Colonic mucosa (tissue), 4 donors: ENCODE results near the gene FBXL7. TPM values are rescaled to one million over a fixed set of nuclear protein-coding genes. Genes with fewer than 3 reads are reported as not detected.

Source experiments
- DNase-seq: peaks from one replicate; pipeline ENCODE4 v3.0.0-alpha.2; 2020
- H3K27ac ChIP-seq: fragments of 200-600 bp; one replicate; pipeline ENCODE4 v1.8.0; 2021
- H3K27me3 ChIP-seq: fragments of 200-600 bp; one replicate; pipeline ENCODE4 v1.8.0; 2021
- H3K36me3 ChIP-seq: fragments of 200-600 bp; one replicate; pipeline ENCODE4 v1.8.0; 2021
- H3K4me1 ChIP-seq: fragments of 200-600 bp; one replicate; pipeline ENCODE4 v1.8.0; 2021; ENCODE audit warnings: mild to moderate bottlenecking
- H3K4me3 ChIP-seq: fragments of 200-600 bp; one replicate; pipeline ENCODE4 v1.8.0; 2021
- H3K9ac ChIP-seq, 2 donors: one replicate each; pipeline ENCODE4 v1.7.0; 2013; ENCODE audit warnings: control low read depth in 2 of 2, low read depth in 2 of 2, low read length in 2 of 2
- H3K9me3 ChIP-seq: fragments of 200-600 bp; one replicate; pipeline ENCODE4 v1.8.0; 2021
- CTCF ChIP-seq: fragments of 200-600 bp; IDR thresholded peaks from one replicate; pipeline ENCODE4 v1.8.0; 2022; ENCODE audit warnings: antibody characterized with exemption, mild to moderate bottlenecking
- intact Hi-C: fragments of 100-400 bp; cut with DNase I; formaldehyde crosslinking; loops from one replicate; pipeline ENCODE4 v1.14.1; 2022
- total RNA-seq, 2 donors: library from RNA; stranded (reverse); fragmentation: NEBNext Ultra II Directional in 1 of 2; extraction: Animal tissue kit (Norgen Biotek cat#: 25700) in 1 of 2; gene quantifications; one replicate each; pipeline ENCODE4 v1.2.1, GENCODE V29; 2021
- donor health status: healthy.
- donor health status: DM: no; HTN: no; CAD: no.
- donor health status: DM: no; HTN: no; CAD: no.

Gene FBXL7
- total RNA-seq, 2 donors from 2014 or later: 1.6 to 3.0 TPM

GRCh38 chr5:15746833-15747232, 246.9 kb downstream of the FBXL7 start:
- no peak for DNase-seq
- no peak for TF ChIP-seq CTCF
- Histone ChIP-seq H3K4me3 (no peak overlapping the region), H3K27ac (no peak overlapping the region), H3K4me1 (no peaks in the 10 kb centered on the region), H3K27me3 (no peaks in the 10 kb centered on the region), H3K36me3 (no peaks in the 10 kb centered on the region), H3K9ac (no peak overlapping the region), H3K9me3 (no peaks in the 10 kb centered on the region)
- intact Hi-C loops: no loop called here

GRCh38 chr5:15748266-15748665, 248.3 kb downstream of the FBXL7 start:
- no peak for TF ChIP-seq CTCF
- Histone ChIP-seq H3K9ac (no peak overlapping the region), H3K9me3 (no peaks in the 10 kb centered on the region), H3K27me3 (no peaks in the 10 kb centered on the region), H3K4me1 (no peaks in the 10 kb centered on the region), H3K4me3 (no peak overlapping the region), H3K36me3 (no peaks in the 10 kb centered on the region), H3K27ac (no peak overlapping the region)
- no peak for DNase-seq
- intact Hi-C loops: no loop called here

- Histone ChIP-seq H3K4me3 (no peak overlapping the region), H3K27ac (no peak overlapping the region), H3K27me3 (no peaks in the 10 kb centered on the region), H3K36me3 (no peaks in the 10 kb centered on the region), H3K4me1 (no peaks in the 10 kb centered on the region), H3K9me3 (no peaks in the 10 kb centered on the region), H3K9ac (no peak overlapping the region)
- TF ChIP-seq CTCF: no peak
- intact Hi-C loops: no loop called here
- no peak for DNase-seq
Observed at GRCh38 chr5:15752663-15753285, 252.8 kb downstream of the FBXL7 start.

- H3K27me3 ChIP-seq: no peaks in the 10 kb centered on the region
- H3K4me3 ChIP-seq: no peak overlapping the region
- DNase-seq: no peak
- H3K27ac ChIP-seq: no peak overlapping the region
- no peaks in the 10 kb centered on the region for H3K36me3 ChIP-seq
- no peaks in the 10 kb centered on the region for H3K4me1 ChIP-seq
- intact Hi-C loops: no loop called here
- no peak overlapping the region for H3K9ac ChIP-seq
- no peak for TF ChIP-seq CTCF
- no peaks in the 10 kb centered on the region for H3K9me3 ChIP-seq
Observed at GRCh38 chr5:15753752-15754151, 253.8 kb downstream of the FBXL7 start.

GRCh38 chr5:15757103-15757502, 257.1 kb downstream of the FBXL7 start:
- no peaks in the 10 kb centered on the region for H3K27me3 ChIP-seq
- DNase-seq: no peak
- no peaks in the 10 kb centered on the region for H3K9me3 ChIP-seq
- no peak overlapping the region for H3K9ac ChIP-seq
- no peak overlapping the region for H3K4me3 ChIP-seq
- intact Hi-C loops: no loop called here
- no peak overlapping the region for H3K27ac ChIP-seq
- no peaks in the 10 kb centered on the region for H3K36me3 ChIP-seq
- TF ChIP-seq CTCF: no peak
- H3K4me1 ChIP-seq: no peaks in the 10 kb centered on the region
